ENCODE data around the gene USF2.
"Not testable (repeated sequence)": the region's sequence is repeated elsewhere in the genome, so short reads cannot be mapped to it uniquely, and the experiment has no call there.

Gene USF2

DNA sequence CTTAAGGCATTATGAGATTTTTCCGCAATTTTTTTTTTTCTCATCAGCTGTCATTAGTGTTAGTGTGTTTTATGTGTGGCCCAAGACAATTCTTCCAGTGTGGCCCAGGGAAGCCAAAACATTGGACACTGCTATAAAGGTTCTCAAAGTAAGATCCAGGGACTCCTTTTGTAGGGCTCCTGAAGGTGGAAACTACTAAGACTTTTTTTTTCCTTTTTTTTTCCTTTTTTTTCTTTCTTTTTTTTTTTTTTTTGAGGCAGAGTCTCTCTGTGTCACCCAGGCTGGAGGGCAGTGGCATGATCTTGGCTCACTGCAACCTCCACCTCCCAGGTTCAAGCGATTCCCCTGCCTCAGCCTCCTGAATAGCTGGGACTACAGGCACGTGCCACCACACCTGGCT, 16.7 kb downstream of the USF2 start:
- ATAC-seq, DNase-seq: not testable (repeated sequence)

GRCh38 chr19:35286101-35286500, 17.3 kb downstream of the USF2 start:
- DNase-seq, ATAC-seq: not testable (repeated sequence)

DNA sequence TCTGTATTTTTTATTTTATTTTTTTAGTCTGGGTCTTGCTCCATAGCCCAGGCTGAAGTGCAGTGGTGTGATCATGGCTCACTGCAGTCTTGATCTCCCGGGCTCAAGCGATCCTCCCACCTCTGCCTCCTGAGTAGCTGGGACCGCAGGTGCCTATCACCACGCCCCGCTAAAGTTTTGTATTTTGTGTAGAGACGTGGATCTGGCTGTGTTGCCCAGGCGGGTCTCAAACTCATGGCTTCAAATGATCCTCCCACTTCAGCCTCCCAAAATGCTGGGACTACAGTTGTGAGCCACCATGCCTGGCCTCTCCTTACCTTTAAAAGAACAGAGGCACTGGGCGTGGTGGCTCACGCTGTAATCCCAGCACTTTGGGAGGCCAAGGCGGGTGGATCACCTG, 19.0 kb downstream of the USF2 start:
- ATAC-seq: no peak

GRCh38 chr19:35288331-35288730, 19.6 kb downstream of the USF2 start:
- DNase-seq (no peak), ATAC-seq (no peak)

More for the DNA sequence above, 19.0 kb downstream of the USF2 start:
- no peak for DNase-seq

DNA sequence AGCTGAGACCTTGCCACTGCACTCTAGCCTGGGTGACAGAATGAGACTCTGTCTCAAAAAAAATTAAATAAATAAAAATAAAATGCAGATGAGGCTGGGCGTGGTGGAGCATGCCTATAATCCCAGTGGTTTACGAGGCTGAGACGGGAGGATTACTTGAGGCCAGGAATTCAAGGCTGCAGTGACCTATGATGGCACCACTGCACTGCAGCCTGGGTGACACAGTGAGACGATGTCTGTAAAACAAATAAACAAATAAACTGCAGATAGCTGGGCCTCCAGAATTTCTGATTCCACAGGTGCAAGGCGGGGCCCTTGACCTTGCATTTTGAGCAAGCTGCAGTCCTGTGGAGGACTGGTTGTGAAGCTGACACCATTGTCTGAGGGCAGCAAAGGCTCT, 20.1 kb downstream of the USF2 start:
- ATAC-seq: no peak
- DNase-seq: no peak

GRCh38 chr19:35290381-35291127, 21.8 kb downstream of the USF2 start:
- DNase-seq (no peak), ATAC-seq (no peak)

DNA sequence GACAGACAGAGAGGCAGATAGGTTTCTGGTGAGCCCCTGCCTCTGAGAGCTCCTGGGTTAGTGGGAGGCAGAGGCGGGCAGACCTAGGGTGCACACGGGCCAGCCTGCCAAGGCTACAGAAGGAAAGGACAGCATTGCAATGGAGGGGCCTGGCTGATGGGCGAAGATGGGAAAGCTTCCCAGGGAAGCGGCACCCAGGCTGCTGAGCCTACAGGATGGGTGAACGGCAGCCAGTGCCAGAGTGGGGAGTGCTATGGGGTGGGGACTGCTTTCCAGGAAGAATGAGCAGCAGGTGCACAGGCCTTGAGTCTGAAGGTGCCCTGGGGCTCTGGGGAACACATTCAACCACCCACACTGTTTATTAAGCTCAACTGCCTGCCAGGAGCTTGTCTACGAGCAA, 22.5 kb downstream of the USF2 start:
- DNase-seq (no peak), ATAC-seq (no peak)

- no peak for ATAC-seq
- DNase-seq: no peak
Observed at GRCh38 chr19:35291916-35292315, 23.2 kb downstream of the USF2 start, which contains the start of gene MAG. Gene MAG, plus strand, starts transcription at chr19:35292161. Its CDS starts 3,248 bp downstream, at chr19:35295409.

GRCh38 chr19:35292421-35293362, 23.9 kb downstream of the USF2 start:
- no peak for ATAC-seq
- DNase-seq: no peak

DNA sequence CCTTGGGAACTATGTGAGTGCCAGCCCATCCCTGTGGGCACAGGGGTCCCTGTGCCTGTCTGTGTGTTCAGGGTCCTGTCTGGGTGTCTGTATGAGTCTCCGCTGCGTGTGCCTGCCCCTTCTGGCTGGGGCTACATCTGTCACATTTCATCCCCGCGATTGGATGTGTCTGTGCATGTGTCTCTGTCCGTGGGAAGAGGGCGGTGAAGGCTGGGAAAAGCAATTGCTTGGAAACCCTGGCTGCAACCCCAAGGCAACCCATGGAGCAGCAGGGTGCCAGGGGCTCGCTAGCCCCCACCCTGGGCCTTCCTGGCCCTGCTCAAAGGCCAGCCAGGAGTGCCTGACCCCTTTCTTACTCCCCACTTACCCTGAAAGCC, 24.6 kb downstream of the USF2 start:
- no peak for DNase-seq

GRCh38 chr19:35293808-35294207, 25.0 kb downstream of the USF2 start:
- ATAC-seq (no peak), DNase-seq (no peak)

More for the DNA sequence above, 24.6 kb downstream of the USF2 start:
- no peak for ATAC-seq

DNA sequence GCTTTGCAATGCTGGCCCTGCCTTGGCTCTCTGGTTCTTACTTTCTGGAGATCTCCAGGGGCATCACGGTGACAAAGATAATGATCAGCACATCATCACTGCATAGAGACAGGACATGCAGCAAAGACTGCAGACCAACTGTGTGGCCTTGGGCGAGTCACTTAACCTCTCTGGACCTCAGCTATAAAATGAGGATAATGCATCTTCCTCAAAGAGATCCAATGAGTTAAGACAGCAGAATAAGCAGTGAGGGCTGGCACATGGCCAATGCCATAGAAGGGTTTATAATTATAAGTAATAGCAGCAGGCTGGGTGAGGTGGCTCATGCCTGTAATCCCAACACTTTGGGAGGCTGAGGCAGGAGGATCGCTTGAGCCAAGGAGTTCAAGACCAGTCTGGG, 25.6 kb downstream of the USF2 start:
- no peak for ATAC-seq
- no peak for DNase-seq

DNA sequence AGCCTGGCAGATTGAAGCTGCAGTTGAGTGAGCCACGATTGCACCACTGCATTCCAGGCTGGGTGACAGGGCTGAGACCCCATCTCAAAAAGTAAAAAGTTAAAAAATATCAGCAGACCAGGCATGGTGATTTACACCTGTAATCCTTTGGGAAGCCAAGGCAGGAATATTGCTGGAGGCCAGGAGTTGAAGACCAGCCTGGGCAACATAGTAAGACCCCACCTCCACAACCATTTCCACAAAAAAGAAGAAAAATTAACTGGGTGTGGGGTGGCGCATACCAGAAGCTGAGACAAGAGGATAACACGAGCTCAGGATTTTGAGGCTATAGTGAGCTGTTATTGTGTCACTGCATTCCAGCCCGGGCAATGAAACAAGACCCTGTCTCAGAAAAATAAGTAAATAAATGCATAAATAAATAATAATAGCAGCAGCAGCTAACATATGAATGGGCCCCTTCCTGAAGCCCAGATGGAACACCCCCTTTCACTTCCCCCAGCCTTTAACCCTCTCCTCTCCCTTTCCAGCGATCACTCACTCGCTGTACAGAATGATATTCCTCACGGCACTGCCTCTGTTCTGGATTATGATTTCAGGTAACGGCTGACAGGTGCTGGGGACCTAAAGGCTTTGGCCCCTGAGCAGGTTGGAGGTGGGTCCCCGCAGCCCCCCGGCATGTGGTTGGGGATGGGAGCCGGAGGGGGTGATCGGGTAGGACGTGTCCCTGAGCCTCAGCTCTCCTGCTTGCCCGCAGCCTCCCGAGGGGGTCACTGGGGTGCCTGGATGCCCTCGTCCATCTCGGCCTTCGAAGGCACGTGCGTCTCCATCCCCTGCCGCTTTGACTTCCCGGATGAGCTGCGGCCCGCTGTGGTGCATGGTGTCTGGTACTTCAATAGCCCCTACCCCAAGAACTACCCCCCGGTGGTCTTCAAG, 26.4 kb downstream of the USF2 start:
- ATAC-seq (no peak), DNase-seq (no peak)

GRCh38 chr19:35295792-35296462, 27.2 kb downstream of the USF2 start:
- ATAC-seq: peak; percentile 48
- peak; percentile 46 for DNase-seq

GRCh38 chr19:35296644-35297514, 28.1 kb downstream of the USF2 start:
- no peak for DNase-seq
- ATAC-seq: no peak

DNA sequence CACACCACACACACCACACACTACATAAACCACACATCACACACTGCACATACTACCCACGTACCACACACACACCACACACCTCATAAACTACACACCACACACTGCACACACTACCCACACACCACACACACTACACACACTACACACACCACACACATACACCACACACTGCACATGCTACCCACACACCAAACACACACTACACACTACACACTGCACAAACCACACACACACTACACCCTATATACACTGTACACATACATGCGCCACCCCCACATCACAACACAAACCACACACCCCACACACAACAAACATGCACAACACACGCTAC, 28.7 kb downstream of the USF2 start:
- ATAC-seq (no peak), DNase-seq (no peak)

DNA sequence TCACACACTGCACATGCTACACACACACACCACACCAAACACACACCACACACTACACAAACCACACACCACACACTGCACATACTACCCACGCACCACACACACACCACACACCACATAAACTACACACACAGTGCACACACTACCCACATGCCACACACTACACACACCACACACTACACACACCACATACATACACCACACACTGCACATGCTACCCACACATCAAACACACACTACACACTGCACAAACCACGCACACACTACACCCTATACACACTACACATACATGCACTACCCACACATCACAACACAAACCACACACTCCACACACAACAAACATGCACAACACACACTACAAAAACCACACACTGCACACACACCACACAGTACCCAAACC, 29.2 kb downstream of the USF2 start:
- DNase-seq (no peak), ATAC-seq (no peak)

GRCh38 chr19:35298561-35298972, 29.8 kb downstream of the USF2 start:
- ATAC-seq (no peak), DNase-seq (no peak)

DNA sequence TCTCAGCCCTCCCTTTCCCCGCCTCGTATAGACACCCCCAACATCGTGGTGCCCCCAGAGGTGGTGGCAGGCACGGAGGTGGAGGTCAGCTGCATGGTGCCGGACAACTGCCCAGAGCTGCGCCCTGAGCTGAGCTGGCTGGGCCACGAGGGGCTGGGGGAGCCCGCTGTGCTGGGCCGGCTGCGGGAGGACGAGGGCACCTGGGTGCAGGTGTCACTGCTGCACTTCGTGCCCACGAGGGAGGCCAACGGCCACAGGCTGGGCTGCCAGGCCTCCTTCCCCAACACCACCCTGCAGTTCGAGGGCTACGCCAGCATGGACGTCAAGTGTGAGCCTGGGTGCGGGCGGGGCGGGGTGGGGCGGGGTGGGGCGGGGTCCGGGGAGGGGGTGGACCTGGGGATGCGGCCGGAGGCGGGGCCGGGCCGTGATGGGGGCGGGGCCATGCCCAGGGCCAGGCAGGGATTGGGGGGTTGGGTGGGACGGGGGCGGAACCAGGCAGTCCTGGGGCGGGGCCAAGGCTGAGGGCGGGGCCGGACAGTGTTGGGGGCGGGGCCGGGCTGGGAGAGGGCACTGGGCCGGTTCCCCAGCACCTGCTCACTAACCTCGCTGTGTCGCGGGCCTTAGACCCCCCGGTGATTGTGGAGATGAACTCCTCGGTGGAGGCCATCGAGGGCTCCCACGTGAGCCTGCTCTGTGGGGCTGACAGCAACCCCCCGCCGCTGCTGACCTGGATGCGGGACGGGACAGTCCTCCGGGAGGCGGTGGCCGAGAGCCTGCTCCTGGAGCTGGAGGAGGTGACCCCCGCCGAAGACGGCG, 31.0 kb downstream of the USF2 start:
- ATAC-seq (no peak), DNase-seq (peak; percentile 29)

DNA sequence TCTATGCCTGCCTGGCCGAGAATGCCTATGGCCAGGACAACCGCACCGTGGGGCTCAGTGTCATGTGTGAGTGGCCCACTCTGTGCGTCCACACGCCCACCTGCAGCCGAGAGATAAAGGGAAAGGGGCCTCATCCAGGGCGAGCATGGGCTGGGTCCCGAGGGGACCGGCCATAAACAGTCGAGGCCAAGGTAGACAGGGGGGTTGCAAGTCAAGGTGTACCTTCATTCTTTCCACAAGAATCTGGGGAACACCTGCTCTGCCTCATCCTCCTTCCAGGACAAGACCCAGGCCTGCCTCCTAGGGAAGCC, 31.5 kb downstream of the USF2 start:
- DNase-seq (no peak), ATAC-seq (no peak)
